GM19043 (cell line): ENCODE data around the gene FAM13A.
"Not testable (repeated sequence)": the region's sequence is repeated elsewhere in the genome, so short reads cannot be mapped to it uniquely, and the experiment has no call there.

Experiments
- ATAC-seq: cut with Tn5 transposase; IDR thresholded peaks from one replicate; pipeline ENCODE4 v1.9.1; 2021; ENCODE audit warnings: low read depth; ENCODE audit not compliant: unreplicated experiment

The FAM13A gene

GRCh38 chr4:89044147-89044900, 12.7 kb downstream of the FAM13A start:
- no peak for ATAC-seq

DNA sequence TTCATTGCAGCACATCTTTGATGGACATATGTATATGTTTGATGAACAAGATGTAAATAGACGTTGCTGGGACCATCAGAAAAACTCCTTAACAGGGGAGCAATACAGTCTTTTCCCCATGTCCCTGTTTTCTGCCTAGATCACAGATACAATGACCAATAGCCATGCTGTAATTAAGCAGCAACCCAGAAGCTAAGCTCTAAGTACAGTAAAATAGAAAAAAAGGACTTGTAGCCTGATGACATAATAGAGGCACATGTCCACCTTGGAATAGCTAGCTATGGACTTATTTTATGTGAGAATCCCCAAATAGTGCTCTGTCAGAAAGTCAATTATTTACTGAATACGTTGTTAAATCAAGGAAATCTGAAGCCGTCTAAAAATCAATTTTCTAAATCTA, 14.9 kb downstream of the FAM13A start:
- ATAC-seq = no peak

DNA sequence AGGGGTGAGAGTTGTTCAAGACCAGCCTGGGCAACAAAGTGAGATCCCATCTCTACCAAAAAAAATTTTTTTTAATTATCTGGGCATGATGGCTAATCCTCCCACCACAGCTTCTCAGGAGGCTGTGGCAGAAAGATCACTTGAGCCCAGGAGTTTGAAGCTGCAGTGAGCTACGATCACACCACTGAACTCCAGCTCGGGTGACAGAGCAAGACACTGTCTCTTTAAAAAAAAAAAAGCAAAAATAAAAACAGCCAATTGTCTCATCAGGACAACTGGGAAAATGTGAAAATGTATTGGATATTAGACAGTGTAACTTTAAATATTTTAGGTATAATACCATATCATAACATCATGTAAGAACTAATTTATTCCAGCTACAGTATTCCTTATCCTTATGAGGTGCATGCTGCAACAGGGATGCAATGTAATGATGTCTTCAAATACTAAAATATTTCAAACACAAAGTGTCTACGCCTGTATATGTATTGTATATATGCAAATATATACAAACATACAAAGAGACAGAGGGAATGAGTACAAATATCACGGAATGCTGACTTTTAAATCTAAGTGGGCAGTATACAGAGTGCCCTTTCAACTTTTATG, 17.2 kb downstream of the FAM13A start:
- ATAC-seq = no peak

GRCh38 chr4:89036535-89036934, 20.4 kb downstream of the FAM13A start:
- no peak for ATAC-seq

DNA sequence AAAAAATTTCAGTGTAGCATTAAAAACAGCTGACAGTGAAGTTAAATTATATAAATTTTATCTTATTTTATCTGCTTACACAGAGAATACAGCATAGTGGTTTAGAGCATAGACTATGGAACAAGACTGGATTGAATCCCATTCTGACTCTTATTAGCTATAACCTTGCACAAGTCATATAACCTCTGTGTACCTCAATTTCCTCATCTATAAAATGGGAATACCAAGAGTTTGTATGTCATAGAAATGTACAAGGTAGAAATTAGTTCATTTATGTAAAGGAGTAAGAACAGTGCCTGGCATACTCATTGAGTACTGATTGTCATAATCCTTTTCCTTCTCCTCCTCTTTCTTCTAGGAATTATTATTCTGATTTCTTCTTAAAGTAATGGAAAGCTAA, 25.7 kb downstream of the FAM13A start:
- ATAC-seq = no peak

- ATAC-seq = no peak
Observed at GRCh38 chr4:89029591-89029990, 27.4 kb downstream of the FAM13A start.

- no peak for ATAC-seq
Observed at GRCh38 chr4:89026542-89026941, 30.4 kb downstream of the FAM13A start.

DNA sequence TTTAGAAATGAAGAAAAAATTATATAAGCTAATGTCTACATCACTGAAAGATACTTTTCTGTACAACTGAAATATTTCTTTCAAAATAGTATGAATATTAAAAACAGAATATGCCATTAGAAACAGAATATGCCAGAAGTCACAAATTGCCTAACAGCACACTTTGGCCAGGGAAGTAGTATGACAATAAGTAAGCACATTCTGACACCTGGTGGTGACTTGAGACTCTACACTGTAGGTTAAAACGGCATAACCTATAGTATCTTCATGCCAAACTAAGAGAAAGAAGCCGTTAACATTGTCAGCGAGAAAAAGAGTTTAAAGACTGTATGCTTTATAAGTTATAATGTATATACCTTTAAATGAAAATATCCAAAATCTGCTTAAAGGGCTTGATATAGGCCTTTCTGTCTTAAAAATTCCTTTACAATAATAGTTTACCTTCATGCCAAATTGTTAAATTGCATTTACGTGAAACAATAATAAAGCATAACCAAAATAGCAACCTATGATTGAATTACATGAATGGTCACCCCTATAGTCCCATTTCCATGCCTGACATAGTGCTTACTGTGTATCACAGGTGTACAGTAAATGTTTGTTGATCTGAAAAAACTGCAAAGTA, 32.8 kb downstream of the FAM13A start:
- ATAC-seq = peak; percentile 96

DNA sequence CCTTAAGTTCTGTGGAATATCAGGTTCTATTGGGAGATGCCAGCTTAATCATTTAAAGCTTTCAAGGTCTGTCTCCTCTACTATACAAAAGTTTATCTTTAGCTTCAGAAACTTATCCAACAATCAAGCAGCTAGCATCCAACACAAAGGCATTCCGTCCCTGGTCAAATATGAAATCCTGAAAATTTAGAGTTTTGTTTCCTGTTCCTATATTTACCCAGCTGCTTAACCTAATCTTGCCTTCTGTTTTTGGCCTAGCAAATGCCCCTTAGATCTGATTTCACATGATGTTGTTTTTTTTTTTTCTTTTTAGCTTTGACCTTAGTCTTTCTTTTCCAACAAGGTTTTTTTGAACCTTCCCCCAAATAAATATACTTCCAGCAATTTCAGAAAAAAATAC, 33.8 kb downstream of the FAM13A start:
- ATAC-seq = no peak

DNA sequence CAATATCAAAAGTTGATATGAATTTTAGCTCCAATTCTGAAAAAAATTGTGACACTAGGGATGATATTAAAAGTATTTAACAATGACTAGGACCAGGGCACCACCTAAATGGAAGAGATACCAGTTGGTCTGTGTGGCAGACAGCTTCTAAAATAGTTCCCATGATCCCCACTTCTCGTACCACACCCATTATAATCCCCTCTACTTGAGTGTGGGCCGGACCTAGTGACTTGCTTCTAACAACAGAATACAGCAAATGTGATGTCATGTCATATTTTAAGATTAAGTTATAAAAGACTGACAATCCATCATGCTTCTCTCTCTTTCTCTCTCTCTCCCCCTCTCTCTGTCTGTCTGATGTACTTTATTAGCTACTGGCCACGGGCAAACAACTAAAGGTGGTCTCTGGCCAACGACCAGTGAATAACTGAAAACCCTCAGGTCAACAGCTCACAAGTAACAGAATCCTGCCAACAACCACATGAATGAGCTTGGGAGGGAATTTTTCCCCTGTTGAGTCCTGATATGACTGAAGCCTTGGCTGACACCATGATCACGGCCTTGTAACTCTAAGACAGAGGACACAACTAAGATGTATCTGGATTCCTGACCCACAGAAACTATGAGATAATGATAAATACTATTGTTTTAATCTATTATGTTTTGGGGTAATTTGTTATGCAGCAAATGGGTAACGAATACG, 34.4 kb downstream of the FAM13A start:
- no peak for ATAC-seq

GRCh38 chr4:89021684-89022083, 35.3 kb downstream of the FAM13A start:
- ATAC-seq = no peak

- ATAC-seq = no peak
Observed at GRCh38 chr4:89021062-89021461, 35.9 kb downstream of the FAM13A start.

GRCh38 chr4:89014897-89015296, 42.1 kb downstream of the FAM13A start:
- ATAC-seq = not testable (repeated sequence)

DNA sequence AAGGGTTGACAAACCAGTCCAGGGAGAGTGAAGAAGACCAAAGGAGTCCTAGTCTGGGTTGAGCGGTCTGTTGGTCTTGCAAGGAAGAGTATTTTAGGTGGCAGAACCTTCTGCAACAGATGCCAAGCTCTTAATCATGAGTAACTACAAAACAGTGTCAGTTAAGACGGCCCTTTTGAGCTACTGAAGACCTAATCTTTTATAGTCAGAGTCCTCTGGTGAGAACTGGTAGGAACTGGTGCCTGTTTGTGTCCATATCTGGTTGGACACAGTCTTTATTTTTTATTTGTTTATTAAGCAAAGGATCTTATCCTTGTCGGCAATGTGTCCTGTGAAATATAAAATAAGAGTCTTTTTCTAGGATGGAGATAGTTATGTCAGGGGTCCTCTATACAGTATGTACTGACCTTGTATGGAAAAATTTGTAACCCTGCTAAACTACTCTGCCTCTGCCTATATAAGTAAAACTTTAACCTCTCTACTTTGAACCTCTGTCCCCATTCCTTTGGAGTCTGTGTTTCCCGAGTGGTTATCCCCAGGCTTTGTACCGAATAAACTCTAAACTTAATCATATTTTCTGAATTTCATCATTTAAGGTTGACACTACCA, 47.1 kb downstream of the FAM13A start:
- no peak for ATAC-seq

- peak; percentile 89 for ATAC-seq
Observed at GRCh38 chr4:89009115-89009514, 47.9 kb downstream of the FAM13A start.

GRCh38 chr4:89008166-89008565, 48.8 kb downstream of the FAM13A start:
- no peak for ATAC-seq

- no peak for ATAC-seq
Observed at GRCh38 chr4:89007338-89007939, 49.5 kb downstream of the FAM13A start.

DNA sequence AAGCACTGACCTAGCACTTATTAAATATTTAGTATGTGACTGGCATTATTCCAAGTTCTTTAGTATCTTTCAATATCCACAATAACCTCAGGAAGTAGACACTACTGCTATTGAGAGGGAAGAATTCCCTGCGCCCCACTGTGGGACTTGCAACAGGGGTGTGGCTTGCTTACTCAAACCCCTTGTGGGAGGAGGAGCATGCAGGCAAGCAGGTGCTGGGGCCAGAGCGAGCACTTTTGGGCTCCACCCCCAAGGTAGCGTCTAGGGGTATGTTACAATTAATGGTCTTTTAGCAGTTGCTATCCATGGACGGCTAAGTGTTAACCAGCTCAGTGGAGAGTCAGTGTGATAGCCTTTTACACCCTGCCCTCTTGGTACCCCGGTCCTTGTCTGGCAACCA, 50.7 kb downstream of the FAM13A start:
- ATAC-seq = no peak

DNA sequence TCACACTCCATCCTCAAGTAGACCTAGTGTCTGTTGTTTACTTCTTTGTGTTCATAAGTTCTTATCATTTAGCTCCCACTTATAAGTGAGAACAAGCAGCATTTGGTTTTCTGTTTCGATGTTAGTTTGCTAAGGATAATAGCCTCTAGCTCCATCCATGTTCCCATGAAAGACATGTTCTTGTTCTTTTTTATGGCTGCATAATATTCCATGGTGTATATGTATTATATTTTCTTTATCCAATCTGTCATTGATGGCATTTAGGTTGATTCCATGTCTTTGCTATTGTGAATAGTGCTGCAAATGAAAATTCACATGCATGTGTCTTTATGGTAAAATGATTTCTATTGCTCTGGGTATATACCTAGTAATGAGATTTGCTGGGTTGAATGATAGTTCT, 51.9 kb downstream of the FAM13A start:
- not testable (repeated sequence) for ATAC-seq

GRCh38 chr4:89001647-89002445, 55.1 kb downstream of the FAM13A start:
- ATAC-seq = no peak
